Measurements from ENCODE around the gene RNF168. TPM values are rescaled to one million over a fixed set of nuclear protein-coding genes. Genes with fewer than 3 reads are reported as not detected.
"Not testable (repeated sequence)": the region's sequence is repeated elsewhere in the genome, so short reads cannot be mapped to it uniquely, and the experiment has no call there.

Gene RNF168
- total RNA-seq, 1 experiment from 2014 or later = 65.5 TPM

- Histone ChIP-seq H3K9ac (ENCODE audit: extremely low read depth, insufficient read length, low read length) (no peak overlapping the region), H3K14ac (ENCODE audit: insufficient read depth, low read length) (no peak overlapping the region), H3K79me1 (ENCODE audit: insufficient read depth, low read depth, low read length, poor library complexity, severe bottlenecking) (no peaks in the 10 kb centered on the region), H3K4me2 (ENCODE audit: insufficient read depth, insufficient read length, low read length) (no peak overlapping the region), H3K4ac (ENCODE audit: low read depth, low read length) (no peak overlapping the region), H4K8ac (replicated peaks; ENCODE audit: insufficient read length, low read depth, low read length) (no peak overlapping the region), H3K18ac (ENCODE audit: insufficient read length, low read depth, low read length) (no peak overlapping the region), H2BK120ac (ENCODE audit: low read depth, low read length, poor library complexity, severe bottlenecking) (no peak overlapping the region), H3K9me3 (ENCODE audit: control insufficient read depth, low read depth, low read length) (no peaks in the 10 kb centered on the region), H3K23ac (ENCODE audit: insufficient read length, low read depth, low read length) (no peak overlapping the region), H2BK15ac (ENCODE audit: low read depth, low read length) (no peak overlapping the region), H3K79me2 (ENCODE audit: insufficient read depth, low read length) (no peaks in the 10 kb centered on the region), H2BK20ac (ENCODE audit: low read depth, low read length, poor library complexity, severe bottlenecking) (no peak overlapping the region), H2AK5ac (ENCODE audit: insufficient read length, low read length) (no peak overlapping the region), H2BK5ac (ENCODE audit: insufficient read length, low read length) (no peak overlapping the region), H3K27me3 (ENCODE audit: insufficient read depth, low read length) (no peaks in the 10 kb centered on the region), H3K27ac (ENCODE audit: insufficient read length, low read depth, low read length) (no peak overlapping the region), H3K56ac (ENCODE audit: insufficient read length, low read depth, low read length) (no peak overlapping the region), H4K91ac (ENCODE audit: insufficient read length, low read depth, low read length) (no peak overlapping the region), H4K20me1 (ENCODE audit: control insufficient read depth, insufficient read depth, insufficient read length) (no peaks in the 10 kb centered on the region), H4K5ac (ENCODE audit: insufficient read length, low read depth, low read length) (no peak overlapping the region), H3T11ph (ENCODE audit: low read length) (no peak overlapping the region), H2AFZ (ENCODE audit: low read length) (no peak overlapping the region), H3K4me1 (ENCODE audit: insufficient read depth, low read length) (no peaks in the 10 kb centered on the region), H2BK12ac (ENCODE audit: insufficient read length, low read depth, low read length) (no peak overlapping the region), H3K23me2 (ENCODE audit: insufficient read length, low read depth, low read length, poor library complexity, severe bottlenecking) (no peaks in the 10 kb centered on the region)
- H3K4me1 Mint-ChIP-seq = no peaks in the 10 kb centered on the region
- TF ChIP-seq, protein P1, sequence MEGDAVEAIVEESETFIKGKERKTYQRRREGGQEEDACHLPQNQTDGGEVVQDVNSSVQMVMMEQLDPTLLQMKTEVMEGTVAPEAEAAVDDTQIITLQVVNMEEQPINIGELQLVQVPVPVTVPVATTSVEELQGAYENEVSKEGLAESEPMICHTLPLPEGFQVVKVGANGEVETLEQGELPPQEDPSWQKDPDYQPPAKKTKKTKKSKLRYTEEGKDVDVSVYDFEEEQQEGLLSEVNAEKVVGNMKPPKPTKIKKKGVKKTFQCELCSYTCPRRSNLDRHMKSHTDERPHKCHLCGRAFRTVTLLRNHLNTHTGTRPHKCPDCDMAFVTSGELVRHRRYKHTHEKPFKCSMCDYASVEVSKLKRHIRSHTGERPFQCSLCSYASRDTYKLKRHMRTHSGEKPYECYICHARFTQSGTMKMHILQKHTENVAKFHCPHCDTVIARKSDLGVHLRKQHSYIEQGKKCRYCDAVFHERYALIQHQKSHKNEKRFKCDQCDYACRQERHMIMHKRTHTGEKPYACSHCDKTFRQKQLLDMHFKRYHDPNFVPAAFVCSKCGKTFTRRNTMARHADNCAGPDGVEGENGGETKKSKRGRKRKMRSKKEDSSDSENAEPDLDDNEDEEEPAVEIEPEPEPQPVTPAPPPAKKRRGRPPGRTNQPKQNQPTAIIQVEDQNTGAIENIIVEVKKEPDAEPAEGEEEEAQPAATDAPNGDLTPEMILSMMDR (conservative IDR thresholded peaks at IDR 0.05) = no peak
- no peak overlapping the region for H3K27ac Mint-ChIP-seq
- H3K27me3 Mint-ChIP-seq (ENCODE audit: low read depth) = no peaks in the 10 kb centered on the region
- peaks cover 10 to 60% (median 42%) of the 10 kb centered on the region in 3 experiments; a peak in 6 of 7 replicates for H3K36me3 Mint-ChIP-seq (ENCODE audit: insufficient read depth in 1 of 3, low read depth in 3 of 3)
- DNase-seq = no peak
- H3K4me3 Mint-ChIP-seq = no peak overlapping the region
- no peaks in the 10 kb centered on the region for H3K9me3 Mint-ChIP-seq
- WGBS (ENCODE audit: extremely low coverage, insufficient read length, low lambda C conversion rate) = no CpG with 5 or more reads among the region's 2 CpGs
Measured at GRCh38 chr3:196471551-196471950, 32.0 kb downstream of the RNF168 start.

DNA sequence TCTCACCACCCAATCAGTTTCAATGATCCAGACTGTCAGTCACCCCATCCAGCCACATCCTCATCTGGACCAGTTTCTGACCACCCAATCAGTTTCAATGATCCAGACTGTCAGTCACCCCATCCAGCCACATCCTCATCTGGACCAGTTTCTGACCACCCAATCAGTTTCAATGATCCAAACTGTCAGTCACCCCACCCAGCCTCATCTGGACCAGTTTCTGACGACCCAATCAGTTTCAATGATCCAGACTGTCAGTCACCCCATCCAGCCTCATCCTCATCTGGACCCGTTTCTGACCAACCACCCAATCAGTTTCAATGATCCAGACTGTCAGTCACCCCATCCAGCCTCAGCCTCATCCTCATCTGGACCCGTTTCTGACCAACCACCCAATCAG lies 33.4 kb downstream of the RNF168 start:
- H3K9ac ChIP-seq (ENCODE audit: extremely low read depth, insufficient read length, low read length); H3K4me1 Mint-ChIP-seq; H3K4me2 ChIP-seq (ENCODE audit: insufficient read depth, insufficient read length, low read length); H2BK20ac ChIP-seq (ENCODE audit: low read depth, low read length, poor library complexity, severe bottlenecking); H3K27ac ChIP-seq (ENCODE audit: insufficient read length, low read depth, low read length); H3K27me3 ChIP-seq (ENCODE audit: insufficient read depth, low read length); H2BK15ac ChIP-seq (ENCODE audit: low read depth, low read length); H3K27ac Mint-ChIP-seq; H3K23ac ChIP-seq (ENCODE audit: insufficient read length, low read depth, low read length); H2BK120ac ChIP-seq (ENCODE audit: low read depth, low read length, poor library complexity, severe bottlenecking); H3K79me2 ChIP-seq (ENCODE audit: insufficient read depth, low read length); H3K14ac ChIP-seq (ENCODE audit: insufficient read depth, low read length); H3K79me1 ChIP-seq (ENCODE audit: insufficient read depth, low read depth, low read length, poor library complexity, severe bottlenecking); DNase-seq; H3K9me3 Mint-ChIP-seq; H3K56ac ChIP-seq (ENCODE audit: insufficient read length, low read depth, low read length); H3K4ac ChIP-seq (ENCODE audit: low read depth, low read length); H3K23me2 ChIP-seq (ENCODE audit: insufficient read length, low read depth, low read length, poor library complexity, severe bottlenecking); H3K9me3 ChIP-seq (ENCODE audit: control insufficient read depth, low read depth, low read length); H2BK12ac ChIP-seq (ENCODE audit: insufficient read length, low read depth, low read length); H3K27me3 Mint-ChIP-seq (ENCODE audit: low read depth); H4K8ac ChIP-seq (replicated peaks; ENCODE audit: insufficient read length, low read depth, low read length); H4K5ac ChIP-seq (ENCODE audit: insufficient read length, low read depth, low read length); H3K4me1 ChIP-seq (ENCODE audit: insufficient read depth, low read length); H2AK5ac ChIP-seq (ENCODE audit: insufficient read length, low read length); H4K91ac ChIP-seq (ENCODE audit: insufficient read length, low read depth, low read length); H3K18ac ChIP-seq (ENCODE audit: insufficient read length, low read depth, low read length); H4K20me1 ChIP-seq (ENCODE audit: control insufficient read depth, insufficient read depth, insufficient read length); H3T11ph ChIP-seq (ENCODE audit: low read length); H2BK5ac ChIP-seq (ENCODE audit: insufficient read length, low read length); H2AFZ ChIP-seq (ENCODE audit: low read length); H3K4me3 Mint-ChIP-seq: not testable (repeated sequence)
- WGBS (ENCODE audit: extremely low coverage, insufficient read length, low lambda C conversion rate) = no CpG with 5 or more reads among the region's 3 CpGs
- peaks cover 10 to 53% (median 39%) of the 10 kb centered on the region in 3 experiments; a peak in 6 of 7 replicates for H3K36me3 Mint-ChIP-seq (ENCODE audit: insufficient read depth in 1 of 3, low read depth in 3 of 3)

All from H9 (cell line).